ENCODE data around the gene RNF167.

DNA sequence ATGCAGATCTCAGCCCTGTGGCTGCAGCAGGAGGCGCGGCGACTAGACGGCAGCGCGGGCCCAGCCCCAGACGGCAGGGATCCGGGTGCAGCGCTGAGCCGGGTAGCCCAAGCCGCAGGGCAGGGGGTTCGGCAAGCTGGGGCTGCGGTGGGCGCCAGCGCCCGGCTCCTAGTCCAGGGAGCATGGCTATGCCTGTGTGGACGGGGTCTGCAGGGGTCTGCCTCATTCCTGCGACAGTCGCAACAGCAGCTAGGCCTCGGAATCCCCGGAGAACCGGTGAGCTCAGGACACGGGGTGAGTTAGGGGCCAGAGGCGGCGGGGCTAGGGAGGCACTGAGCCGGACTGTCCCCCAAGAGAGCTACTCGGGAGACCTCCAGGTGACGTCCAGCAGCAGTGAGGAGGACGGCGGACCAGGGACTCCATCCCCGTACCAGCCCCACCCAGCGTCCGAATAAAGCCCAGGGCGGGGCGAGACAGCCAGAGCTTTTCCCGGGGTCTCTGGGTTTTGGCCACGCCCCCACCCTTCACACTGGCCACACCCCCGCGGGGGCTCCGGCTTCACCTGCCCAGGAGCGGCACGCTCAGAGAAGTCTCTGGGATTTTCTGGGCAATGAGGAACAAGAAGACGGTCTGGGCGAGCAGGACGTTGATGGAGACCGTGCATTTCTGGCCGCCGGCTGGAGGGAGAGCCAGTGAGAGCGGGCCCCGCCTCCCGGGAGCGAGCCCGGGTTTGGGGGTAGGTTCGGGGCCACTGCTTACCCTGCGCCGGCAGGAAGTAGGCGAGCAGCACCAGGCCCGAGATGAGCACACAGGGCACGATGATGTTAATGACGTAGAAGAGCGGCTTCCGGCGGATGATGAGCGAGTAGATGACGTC lies 39.6 kb upstream of the RNF167 start:
- TF ChIP-seq, protein P1, sequence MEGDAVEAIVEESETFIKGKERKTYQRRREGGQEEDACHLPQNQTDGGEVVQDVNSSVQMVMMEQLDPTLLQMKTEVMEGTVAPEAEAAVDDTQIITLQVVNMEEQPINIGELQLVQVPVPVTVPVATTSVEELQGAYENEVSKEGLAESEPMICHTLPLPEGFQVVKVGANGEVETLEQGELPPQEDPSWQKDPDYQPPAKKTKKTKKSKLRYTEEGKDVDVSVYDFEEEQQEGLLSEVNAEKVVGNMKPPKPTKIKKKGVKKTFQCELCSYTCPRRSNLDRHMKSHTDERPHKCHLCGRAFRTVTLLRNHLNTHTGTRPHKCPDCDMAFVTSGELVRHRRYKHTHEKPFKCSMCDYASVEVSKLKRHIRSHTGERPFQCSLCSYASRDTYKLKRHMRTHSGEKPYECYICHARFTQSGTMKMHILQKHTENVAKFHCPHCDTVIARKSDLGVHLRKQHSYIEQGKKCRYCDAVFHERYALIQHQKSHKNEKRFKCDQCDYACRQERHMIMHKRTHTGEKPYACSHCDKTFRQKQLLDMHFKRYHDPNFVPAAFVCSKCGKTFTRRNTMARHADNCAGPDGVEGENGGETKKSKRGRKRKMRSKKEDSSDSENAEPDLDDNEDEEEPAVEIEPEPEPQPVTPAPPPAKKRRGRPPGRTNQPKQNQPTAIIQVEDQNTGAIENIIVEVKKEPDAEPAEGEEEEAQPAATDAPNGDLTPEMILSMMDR (IDR thresholded peaks at IDR 0.05), result no peak
- no peak for TF ChIP-seq POLR2A (IDR thresholded peaks at IDR 0.05)
